Measurements from ENCODE around the gene OR4N5.

- TF ChIP-seq POLR2A (IDR thresholded peaks at IDR 0.05; ENCODE audit: low read length) = no peak
- no peak for TF ChIP-seq GATA1 (IDR thresholded peaks at IDR 0.05; ENCODE audit: low read depth, low read length)
Observed at GRCh38 chr14:20176330-20176729, 37.7 kb downstream of the OR4N5 start.

All from erythroblast (primary cell).